HG03025 (cell line): ENCODE results near the gene FAM227B.
A peak's percentile ranks its signal among the peaks of the same experiment; 100 is the strongest.

Experiments
- ATAC-seq: cut with Tn5 transposase; IDR thresholded peaks from one replicate; pipeline ENCODE4 v1.9.1; 2021; ENCODE audit warnings: mild to moderate bottlenecking, moderate library complexity; ENCODE audit not compliant: unreplicated experiment, low FRiP score

The FAM227B gene

DNA sequence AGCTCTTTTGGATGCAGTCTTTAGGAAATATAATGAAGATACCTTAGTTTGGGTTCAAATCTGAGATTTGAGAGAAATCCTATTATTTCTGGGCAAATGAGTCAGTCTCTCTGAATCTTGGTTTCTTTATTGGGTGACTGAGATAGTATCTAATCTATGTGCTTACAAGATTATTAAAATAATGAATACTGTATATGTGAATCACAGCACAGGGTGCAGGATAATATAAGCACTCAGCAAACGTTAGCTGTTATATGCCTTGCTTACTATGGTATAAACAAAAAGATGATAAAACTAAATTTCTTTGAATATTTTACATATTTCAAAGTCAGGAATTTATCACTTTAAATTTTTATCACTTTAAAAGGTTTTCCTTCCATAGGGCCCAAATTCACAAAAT lies 168.0 kb downstream of the FAM227B start:
- ATAC-seq: no peak

DNA sequence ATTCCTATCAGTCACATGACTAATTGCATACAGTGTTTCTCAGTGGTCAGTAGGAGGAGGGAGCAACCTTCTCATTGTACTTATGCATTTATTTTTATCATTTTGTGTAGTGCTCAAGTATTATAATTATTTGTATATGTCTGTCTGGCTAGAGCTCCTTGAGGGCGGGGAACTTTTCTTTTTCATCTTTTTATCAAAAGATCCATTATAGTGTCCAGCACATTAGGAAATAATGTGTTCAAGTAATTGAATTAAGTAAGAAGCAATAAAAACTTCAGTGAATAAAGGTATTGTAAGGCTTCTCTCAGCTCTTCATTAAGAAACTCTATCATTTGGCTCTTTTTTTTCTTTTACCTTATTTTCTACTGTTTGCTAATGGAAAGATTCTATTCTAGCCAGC lies 178.8 kb downstream of the FAM227B start:
- no peak for ATAC-seq

DNA sequence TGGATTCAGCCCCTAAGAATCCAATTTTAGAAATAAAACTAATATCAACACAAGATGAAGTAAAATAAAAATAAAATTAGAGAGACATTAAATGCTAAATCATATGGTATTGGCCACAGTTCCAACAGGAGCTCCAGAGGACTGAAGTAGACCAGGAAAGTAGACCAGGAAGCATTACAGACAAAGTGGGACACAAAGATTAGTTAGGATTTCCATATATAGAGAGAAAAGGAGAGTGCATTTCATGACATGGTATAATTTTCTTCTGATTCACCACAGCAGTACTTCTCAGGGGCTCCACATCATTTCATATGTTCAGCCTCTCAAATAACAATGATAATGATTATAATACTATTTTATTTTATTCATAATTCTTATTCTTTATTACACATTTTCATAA lies 179.3 kb downstream of the FAM227B start:
- no peak for ATAC-seq

DNA sequence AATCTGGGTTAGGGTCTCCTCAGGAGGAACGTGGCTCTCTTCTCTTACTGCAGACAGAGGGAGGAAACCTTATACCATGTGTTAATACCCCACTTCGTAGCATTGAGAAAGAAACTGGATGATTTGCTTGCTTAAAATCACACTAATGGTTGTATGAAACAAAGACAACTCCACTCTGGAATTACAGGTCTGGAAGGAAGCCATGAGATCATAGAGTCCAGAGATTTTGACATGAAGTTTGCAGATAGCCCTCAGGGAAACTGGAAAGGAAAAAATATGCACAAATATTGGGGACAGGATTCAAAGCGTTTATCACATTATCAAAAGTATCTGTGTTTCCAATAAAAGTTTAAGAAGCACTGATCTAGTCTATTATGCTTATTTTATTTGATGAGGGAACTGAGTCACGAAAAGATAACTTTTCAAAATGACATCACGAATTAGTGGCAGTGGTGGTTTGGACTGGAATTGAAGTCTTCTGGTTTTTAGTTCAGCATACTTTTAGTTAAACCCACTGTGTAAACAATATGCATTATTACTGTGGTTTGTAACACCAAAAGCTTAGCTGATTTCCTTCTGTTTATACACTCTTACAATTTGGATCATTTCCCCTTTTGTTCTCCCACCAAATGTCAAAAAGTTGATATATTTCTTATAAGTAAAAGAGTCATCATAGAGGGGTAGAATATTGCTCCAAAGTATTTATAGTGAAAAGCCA lies 180.8 kb downstream of the FAM227B start:
- ATAC-seq: no peak

DNA sequence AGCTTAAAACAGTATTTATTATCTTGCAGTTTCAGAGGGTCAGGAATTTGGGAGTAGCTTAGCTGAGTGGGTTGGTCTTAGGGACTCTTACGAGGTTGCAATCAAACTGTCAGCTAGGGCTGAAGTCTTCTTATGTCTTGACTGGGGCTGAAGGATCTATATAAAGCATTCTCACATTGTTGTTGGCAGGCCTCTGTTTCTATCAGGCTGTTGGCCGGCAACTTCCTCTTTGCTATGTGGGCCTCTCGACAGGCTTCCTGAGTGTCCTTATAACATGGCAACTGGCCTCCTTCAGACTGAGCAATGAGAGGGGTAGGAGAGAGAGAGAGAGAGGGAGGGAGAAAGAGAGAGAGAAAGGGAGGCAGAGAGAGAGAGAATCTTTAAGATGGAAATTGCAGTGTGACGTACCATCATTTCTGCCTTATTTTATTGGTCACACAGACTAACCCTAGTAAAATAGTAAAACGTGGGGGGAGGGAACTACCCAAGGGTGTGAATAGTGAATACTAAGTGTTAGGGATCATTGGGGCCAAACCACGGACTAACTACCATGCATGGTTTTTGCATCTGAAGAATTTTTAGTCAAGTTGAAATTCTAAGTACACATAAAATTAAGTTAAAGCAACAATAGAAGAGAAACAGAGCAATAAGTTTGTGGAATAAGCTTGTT lies 181.5 kb downstream of the FAM227B start:
- peak; percentile 91 for ATAC-seq

DNA sequence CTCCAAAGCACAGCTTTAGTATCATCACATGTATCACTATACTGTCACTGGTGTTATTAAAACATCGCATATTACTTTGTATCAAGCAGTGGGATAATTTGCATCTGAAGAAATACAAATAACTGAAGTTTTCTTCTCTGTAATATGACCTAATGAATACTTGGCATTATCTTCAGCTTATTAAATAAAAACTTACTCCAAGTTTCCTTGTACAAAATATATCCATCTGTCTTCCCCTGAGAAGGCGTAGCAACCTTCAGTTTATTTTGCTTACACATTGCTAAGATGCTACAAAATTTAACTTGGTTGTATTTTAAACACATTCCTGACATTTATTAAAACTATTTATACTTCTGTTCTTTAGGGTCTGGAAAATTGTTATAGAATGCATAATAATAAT lies 183.9 kb downstream of the FAM227B start:
- ATAC-seq: no peak

DNA sequence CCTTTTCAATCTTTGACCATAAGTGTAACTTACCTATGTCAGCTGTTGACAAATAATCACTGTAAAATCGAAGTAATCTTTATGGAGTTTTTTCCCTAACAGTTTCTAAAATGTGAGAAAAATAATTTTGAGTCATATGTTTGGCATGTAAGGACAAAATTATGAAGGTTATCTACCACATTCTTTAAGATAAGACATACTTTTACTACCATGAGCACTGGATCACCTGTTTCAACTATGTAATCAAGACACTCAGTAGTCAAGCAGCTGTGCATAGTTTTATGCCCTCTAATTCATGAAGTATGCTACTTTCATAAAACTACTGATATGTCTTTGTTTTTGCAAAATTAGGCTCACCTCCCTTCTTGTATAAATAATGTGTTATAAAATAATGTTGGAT lies 185.4 kb downstream of the FAM227B start:
- ATAC-seq: no peak

DNA sequence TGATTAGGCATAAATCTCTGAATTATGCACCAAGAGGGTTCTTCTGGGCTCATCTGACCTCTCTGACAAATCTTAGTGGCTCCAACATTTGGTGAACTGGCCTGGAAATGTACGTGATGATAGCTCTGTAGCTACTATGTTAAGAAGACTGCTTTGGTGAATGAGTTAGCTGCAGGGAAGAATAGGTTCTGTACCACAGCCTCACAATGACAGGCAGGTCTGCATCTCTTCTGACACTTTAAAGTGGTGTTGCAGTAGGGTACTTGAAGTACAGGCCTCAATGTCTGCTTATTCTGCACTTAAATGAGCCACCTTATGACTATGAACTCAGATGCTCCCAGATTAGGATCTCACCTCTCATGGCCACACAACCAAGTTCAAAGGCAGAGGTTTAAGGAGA lies 190.6 kb downstream of the FAM227B start:
- no peak for ATAC-seq

DNA sequence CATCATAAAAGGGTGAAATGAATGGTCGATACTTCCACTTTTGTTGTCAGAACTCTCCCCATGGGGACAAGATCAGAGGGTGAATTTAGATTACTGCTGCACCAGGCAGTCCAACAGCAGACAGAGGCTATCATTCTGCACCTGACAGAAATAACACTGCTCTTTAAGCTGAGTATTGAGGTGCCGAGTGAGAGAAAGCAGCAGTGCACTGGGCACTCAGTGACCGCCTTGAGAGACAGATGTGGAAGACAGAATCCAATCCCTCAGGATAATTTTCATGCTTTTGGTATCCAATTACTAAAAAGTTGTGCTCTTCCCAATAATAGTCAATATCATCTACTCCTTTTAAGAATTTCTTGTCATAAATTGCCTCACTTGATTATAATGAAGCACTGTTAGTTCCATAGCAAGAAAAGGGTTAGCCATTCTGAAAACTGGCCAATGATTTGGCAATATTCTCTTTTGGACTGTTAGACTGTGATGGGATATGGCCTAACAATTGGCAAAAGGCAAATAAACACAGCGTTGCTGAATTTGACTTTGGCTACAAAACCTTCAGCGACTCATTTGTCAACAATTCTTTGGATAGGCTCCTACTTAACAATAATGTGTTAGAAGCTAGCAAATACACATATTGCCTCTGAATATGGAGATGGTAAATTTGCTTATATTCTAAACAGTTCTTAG lies 192.1 kb downstream of the FAM227B start:
- ATAC-seq: no peak

DNA sequence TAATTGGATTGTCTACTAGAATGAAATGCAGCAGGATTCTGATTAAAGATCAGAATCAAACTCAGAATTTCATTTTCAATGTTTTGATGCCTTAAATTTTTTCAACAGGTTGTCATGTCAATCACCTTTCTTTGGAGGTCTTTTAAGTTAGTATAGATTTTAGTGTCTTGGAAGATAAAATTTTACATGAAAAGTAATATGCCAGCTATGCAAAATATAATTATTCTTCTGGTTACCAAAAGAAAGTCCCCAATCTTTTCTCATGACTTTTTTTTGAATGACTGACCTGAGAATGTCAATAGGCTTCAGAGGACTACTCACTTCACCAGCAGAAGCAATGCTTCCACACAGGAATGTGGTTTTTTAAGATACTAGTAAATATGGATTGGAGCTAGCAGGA lies 193.2 kb downstream of the FAM227B start:
- ATAC-seq: no peak

DNA sequence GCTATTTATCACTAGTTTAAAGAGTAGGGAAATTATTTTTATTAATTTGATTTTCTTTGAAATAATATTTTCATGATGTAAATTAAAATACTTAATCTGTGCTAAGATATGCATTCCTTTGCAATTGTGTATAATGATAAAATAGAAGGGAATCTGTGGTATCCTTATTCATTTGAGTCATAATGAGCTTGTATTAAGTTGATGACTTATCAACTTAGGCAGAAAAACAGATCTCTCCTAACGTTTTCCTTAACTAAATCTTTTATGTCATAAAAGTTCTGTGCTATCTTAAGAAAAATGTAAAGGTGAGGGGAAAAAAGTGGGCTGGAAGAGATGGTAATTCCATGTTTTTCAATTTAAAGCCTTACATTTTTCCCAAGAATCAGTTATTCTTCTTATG lies 195.7 kb downstream of the FAM227B start:
- no peak for ATAC-seq

DNA sequence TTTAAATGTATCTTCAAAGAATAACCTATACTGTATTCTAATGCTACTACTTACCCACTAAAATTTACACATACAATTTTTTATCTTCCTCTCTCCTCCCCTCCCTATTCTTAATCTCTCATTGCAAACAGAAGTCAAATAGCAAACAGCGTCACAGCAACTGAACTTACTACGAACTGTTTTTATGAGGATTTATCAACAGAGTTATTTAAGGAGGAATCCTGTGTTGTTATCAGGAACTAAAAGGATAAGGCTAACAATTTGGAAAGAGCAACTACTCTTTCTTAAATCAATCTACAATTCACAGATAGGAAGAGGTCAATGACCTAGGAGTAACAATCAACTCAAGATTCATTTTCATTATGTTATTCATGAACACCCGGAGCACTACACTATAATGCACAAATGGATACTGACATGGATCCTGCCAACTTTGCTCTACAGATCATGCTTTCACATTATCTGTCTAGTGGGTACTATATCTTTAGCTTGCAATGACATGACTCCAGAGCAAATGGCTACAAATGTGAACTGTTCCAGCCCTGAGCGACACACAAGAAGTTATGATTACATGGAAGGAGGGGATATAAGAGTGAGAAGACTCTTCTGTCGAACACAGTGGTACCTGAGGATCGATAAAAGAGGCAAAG lies 196.6 kb downstream of the FAM227B start:
- no peak for ATAC-seq

DNA sequence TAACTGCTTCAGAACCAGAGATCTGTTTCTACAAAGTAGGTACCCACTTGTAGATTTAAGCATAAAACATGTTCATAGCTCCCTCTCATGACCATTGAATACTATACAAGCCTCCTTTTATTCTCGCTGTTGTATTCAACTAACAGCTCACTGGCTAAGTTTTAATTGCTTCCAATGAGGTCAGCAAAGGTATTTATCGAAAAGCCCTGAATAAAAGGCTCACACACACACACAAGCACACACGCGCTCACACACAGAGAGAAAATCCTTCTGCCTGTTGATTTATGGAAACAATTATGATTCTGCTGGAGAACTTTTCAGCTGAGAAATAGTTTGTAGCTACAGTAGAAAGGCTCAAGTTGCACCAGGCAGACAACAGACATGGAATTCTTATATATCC lies 197.6 kb downstream of the FAM227B start, which contains the start of gene FGF7:
Gene FGF7 (plus strand): TSS at position 222 of the 400 bp plus-strand sequence. CDS start 1,056 bp downstream, outside the sequence.
- no peak for ATAC-seq

DNA sequence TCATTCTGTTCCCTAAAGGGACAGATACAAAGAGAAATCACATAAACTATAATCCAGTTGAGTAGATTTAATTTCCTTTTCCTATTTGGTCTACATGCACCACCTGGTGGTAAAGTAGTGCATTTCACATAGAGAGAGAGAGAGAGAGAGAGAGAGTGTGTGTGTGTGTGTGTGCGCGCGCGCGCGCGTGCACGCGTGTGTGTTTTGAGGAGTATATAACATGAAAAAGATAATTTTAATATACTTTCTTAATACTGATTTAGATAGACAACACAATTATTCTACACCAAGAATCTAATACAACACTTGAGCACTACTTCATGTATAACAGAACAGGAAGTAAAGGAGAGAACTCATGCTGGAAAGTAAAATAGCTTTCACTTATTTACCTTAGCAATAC lies 198.6 kb downstream of the FAM227B start:
- no peak for ATAC-seq

DNA sequence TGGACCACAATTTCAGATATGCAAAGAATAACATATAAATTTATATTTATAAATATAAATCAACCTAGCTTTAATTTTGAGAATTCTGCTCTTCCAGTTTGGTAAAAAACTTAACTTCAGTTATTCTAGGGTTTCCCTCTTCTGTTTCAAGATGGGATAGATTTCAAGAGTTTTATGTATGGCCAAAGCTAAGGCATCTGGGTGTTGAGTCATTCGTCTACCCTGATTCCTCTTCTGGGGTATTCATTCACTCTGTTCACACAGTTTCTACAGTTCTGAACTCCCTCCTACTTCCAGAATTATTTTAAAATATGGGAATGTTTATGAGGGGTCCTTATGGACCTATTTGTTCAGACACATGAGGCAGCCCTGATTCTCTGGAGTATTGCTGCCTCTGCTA lies 201.8 kb downstream of the FAM227B start:
- ATAC-seq: no peak

DNA sequence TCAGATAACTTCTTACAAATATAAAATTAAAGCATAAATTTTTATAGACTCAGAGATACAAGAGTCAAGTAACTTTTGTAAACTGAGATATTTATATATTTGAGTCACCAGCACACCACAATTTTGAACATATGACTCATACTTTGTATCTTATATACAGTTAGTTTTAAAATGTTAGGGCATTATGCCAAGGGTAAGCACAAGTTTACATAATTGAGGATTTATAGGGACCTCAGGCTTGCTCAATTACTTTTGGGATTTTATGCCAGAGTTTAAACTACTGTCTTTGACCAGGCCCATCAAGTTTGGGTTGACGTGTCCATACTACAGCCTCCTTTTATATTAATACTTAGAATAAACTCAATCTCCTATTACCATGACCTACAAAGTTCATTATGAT lies 205.0 kb downstream of the FAM227B start:
- no peak for ATAC-seq

DNA sequence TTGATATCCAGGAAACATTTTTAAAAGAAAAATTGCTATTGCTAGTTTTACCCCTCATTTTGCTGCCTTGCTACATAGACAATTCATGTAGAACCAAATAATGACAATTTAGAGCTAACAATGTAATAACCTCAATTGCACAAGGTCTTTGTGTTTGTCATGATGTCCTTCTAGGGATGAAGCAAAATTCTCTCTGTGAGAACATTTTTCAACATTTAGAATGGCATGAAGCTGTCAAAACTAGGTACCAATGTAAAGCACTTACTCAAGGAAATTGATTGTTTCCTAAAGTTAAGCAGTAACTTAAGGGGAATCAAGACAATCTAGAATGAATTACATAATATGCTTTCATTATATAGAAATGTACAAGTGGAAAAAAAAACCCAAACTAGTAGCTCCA lies 205.5 kb downstream of the FAM227B start:
- ATAC-seq: no peak

DNA sequence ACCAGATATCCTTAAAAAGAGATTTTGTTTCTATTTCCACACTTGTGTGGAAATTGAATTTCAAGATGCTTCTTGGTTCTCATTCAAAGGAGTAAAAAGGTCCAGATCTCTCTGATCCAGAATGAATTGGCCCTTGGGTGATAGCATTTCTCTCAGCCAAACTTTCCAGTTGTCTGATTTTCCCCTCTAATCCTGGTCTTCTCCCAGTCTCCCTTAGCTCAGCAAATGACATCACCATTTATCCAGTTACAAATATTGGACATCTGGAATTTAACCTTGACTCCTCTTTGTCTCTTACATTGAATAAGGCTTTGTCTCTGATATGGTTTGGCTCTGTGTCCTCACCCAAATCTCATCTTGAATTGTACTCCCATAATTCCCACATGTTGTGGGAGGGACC lies 207.8 kb downstream of the FAM227B start:
- no peak for ATAC-seq

DNA sequence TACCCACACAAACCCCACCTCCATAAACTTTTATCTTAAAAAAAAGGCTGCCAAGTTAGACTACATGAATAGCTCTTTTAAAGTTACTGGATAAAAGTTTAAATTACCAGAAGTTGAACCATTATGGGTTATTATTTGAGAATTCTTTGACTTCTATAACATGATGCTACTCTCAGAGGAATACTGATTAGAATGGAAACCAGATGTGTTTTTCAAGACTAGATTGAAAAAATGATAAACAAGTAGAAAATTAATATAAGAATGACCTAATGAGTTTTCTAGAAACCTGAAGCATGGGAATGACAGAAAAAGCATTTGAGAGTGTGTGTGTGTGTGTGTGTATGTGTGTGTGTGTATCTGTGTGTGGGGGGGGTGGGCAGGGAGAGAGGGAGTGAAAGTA lies 210.0 kb downstream of the FAM227B start:
- ATAC-seq: no peak

DNA sequence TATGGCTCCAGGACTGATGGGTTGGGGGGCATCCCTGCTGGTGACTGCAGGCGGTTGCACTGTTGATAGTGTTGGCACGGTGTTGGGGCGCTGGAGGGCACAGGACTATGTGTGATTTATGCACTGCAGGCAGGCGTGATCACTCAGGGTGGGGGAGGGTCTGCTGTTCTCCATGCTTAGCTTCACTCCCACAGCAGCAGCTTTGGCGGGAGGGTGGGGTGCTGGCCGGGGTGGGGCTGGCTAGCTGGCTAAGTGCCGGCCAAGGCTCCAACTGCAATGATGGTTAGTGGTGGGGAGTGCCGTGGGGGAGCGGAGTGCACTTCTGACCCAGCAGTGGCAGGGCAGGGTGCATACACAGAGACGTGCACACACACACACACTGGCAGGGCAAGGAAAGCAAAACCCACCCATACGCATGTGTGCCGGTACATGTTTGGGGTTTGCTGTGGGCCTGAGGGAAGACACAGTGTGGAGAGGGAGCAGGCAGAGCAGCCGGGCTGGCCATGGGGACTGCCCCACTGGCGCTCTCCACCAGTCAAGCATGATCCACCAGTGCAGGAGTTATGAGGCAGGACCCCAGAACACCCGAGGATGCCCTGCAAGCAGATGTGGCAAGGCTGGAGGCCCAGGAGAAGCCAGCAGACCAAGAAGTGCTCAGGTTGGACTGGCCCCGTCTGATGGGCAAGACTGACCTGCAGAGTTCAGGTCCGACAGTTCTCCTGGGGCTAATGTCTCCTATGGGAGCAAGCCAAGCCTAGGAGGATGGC lies 214.1 kb downstream of the FAM227B start:
- ATAC-seq: no peak
